Activated naive CD4-positive, alpha-beta T cell treated with anti-CD3 and anti-CD28 coated beads, Interleukin-2, amount 50 U/mL, for 24 hours (primary cell): ENCODE data around the gene C1orf87.

Source experiments
- H3K27ac Mint-ChIP-seq: one replicate; pipeline ENCODE4 v1.8.0; 2021; ENCODE audit warnings: mild to moderate bottlenecking, mixed read lengths
- H3K27me3 Mint-ChIP-seq: one replicate; pipeline ENCODE4 v1.8.0; 2021; ENCODE audit warnings: mixed read lengths
- H3K36me3 Mint-ChIP-seq: one replicate; pipeline ENCODE4 v1.8.0; 2021; ENCODE audit warnings: mixed read lengths
- H3K4me1 Mint-ChIP-seq: one replicate; pipeline ENCODE4 v1.8.0; 2021; ENCODE audit warnings: mixed read lengths
- H3K4me3 Mint-ChIP-seq: one replicate; pipeline ENCODE4 v1.8.0; 2021; ENCODE audit warnings: mild to moderate bottlenecking, mixed read lengths
- H3K9me3 Mint-ChIP-seq: one replicate; pipeline ENCODE4 v1.8.0; 2021; ENCODE audit warnings: mixed read lengths

C1orf87 gene

GRCh38 chr1:59949648-59950047, 123.9 kb downstream of the C1orf87 start:
- Mint-ChIP-seq H3K27me3 (peaks cover 3% of the 10 kb centered on the region), H3K36me3 (no peaks in the 10 kb centered on the region), H3K9me3 (no peaks in the 10 kb centered on the region), H3K27ac (no peak overlapping the region), H3K4me1 (no peaks in the 10 kb centered on the region), H3K4me3 (no peak overlapping the region)

- peak overlapping the region; percentile 15 for H3K27ac Mint-ChIP-seq
- H3K4me1 Mint-ChIP-seq: no peaks in the 10 kb centered on the region
- H3K4me3 Mint-ChIP-seq: no peak overlapping the region
- no peaks in the 10 kb centered on the region for H3K9me3 Mint-ChIP-seq
- peaks cover 3% of the 10 kb centered on the region for H3K27me3 Mint-ChIP-seq
- H3K36me3 Mint-ChIP-seq: no peaks in the 10 kb centered on the region
These were observed 124.6 kb downstream of the C1orf87 start for GRCh38 chr1:59948990-59949389.

GRCh38 chr1:59947047-59947938, 126.3 kb downstream of the C1orf87 start:
- no peak overlapping the region for H3K4me3 Mint-ChIP-seq
- peaks cover 3% of the 10 kb centered on the region for H3K27me3 Mint-ChIP-seq

GRCh38 chr1:59945790-59946189, 127.8 kb downstream of the C1orf87 start:
- Mint-ChIP-seq H3K4me1 (no peaks in the 10 kb centered on the region), H3K9me3 (no peaks in the 10 kb centered on the region), H3K36me3 (no peaks in the 10 kb centered on the region), H3K27me3 (peaks cover 3% of the 10 kb centered on the region), H3K27ac (no peak overlapping the region), H3K4me3 (no peak overlapping the region)

More at GRCh38 chr1:59947047-59947938, 126.3 kb downstream of the C1orf87 start:
- no peaks in the 10 kb centered on the region for H3K36me3 Mint-ChIP-seq
- H3K4me1 Mint-ChIP-seq: no peaks in the 10 kb centered on the region
- no peaks in the 10 kb centered on the region for H3K9me3 Mint-ChIP-seq
- no peak overlapping the region for H3K27ac Mint-ChIP-seq
